HL-60 (cell line): ENCODE data around the gene DDIT4L.
"Not testable (repeated sequence)": the region's sequence is repeated elsewhere in the genome, so short reads cannot be mapped to it uniquely, and the experiment has no call there.

ENCODE experiments used
- DNase-seq, 2 experiments: peaks; one replicate each; pipeline ENCODE4 v3.0.0-alpha.2; 2010 to 2020; ENCODE audit warnings: low read depth in 1 of 2, low spot score in 1 of 2
- H3K27ac ChIP-seq: fragments of 250-450 bp; sonication (Bioruptor Pico); replicated peaks from 2 replicates; pipeline ENCODE4 v1.5.1; 2020; ENCODE audit warnings: mild to moderate bottlenecking, moderate library complexity
- H3K27me3 ChIP-seq: fragments of 250-450 bp; sonication (Bioruptor Pico); 2 replicates; pipeline ENCODE4 v1.5.1; 2021; ENCODE audit warnings: mild to moderate bottlenecking, moderate library complexity; ENCODE audit not compliant: insufficient read depth, poor library complexity, severe bottlenecking
- H3K4me3 ChIP-seq: replicated peaks from 2 replicates; pipeline ENCODE4 v1.5.1; 2011; ENCODE audit warnings: mild to moderate bottlenecking, control low read depth, low read length; ENCODE audit not compliant: insufficient read depth
- CTCF ChIP-seq: IDR thresholded peaks from one replicate; pipeline ENCODE4 v1.5.1; 2011; ENCODE audit warnings: low read length, control low read depth, inconsistent platforms; ENCODE audit not compliant: insufficient read depth
- GABPA ChIP-seq: IDR thresholded peaks from 2 replicates; pipeline ENCODE4 v1.6.1; 2012; ENCODE audit warnings: low read depth
- POLR2AphosphoS5 ChIP-seq: IDR thresholded peaks from 2 replicates; pipeline ENCODE4 v1.6.1; 2012; ENCODE audit warnings: low read depth
- REST ChIP-seq: IDR thresholded peaks from 2 replicates; pipeline ENCODE4 v1.6.1; 2012; ENCODE audit warnings: low read depth; ENCODE audit not compliant: insufficient replicate concordance
- SPI1 ChIP-seq: IDR thresholded peaks from 2 replicates; pipeline ENCODE4 v1.6.1; 2012; ENCODE audit warnings: low read depth, mild to moderate bottlenecking, borderline replicate concordance

DDIT4L gene

GRCh38 chr4:100206850-100207249 lies 16.6 kb upstream of the DDIT4L start:
- Histone ChIP-seq H3K27me3 (no peaks in the 10 kb centered on the region), H3K4me3 (no peak overlapping the region), H3K27ac (no peak overlapping the region)
- TF ChIP-seq SPI1 (no peak), POLR2AphosphoS5 (no peak), CTCF (no peak), REST (no peak), GABPA (no peak)
- DNase-seq = no peak

- Histone ChIP-seq H3K4me3 (no peak overlapping the region), H3K27ac (no peak overlapping the region), H3K27me3 (no peaks in the 10 kb centered on the region)
- no peak for DNase-seq
- TF ChIP-seq GABPA (no peak), REST (no peak), CTCF (no peak), POLR2AphosphoS5 (no peak), SPI1 (no peak)
Observed at GRCh38 chr4:100198061-100198460, 7.8 kb upstream of the DDIT4L start.

GRCh38 chr4:100196388-100197071 lies 6.3 kb upstream of the DDIT4L start:
- H3K27me3 ChIP-seq, H3K27ac ChIP-seq: not testable (repeated sequence)

GRCh38 chr4:100190643-100191600 lies 654 bp upstream of the DDIT4L start:
- H3K27ac ChIP-seq = no peak overlapping the region
- DNase-seq = peak in 1 of 2 experiments; percentile 15
- peak overlapping the region; percentile 49 for H3K4me3 ChIP-seq
- no peak for TF ChIP-seq POLR2AphosphoS5
- no peak for TF ChIP-seq SPI1
- TF ChIP-seq GABPA = no peak
- no peak for TF ChIP-seq REST
- no peak for TF ChIP-seq CTCF
- H3K27me3 ChIP-seq = no peaks in the 10 kb centered on the region

More at GRCh38 chr4:100196388-100197071, 6.3 kb upstream of the DDIT4L start:
- DNase-seq, H3K4me3 ChIP-seq: not testable (repeated sequence)
